ENCODE results near the gene PDZD2.

Gene PDZD2

GRCh38 chr5:31833710-31834109 lies 194.8 kb downstream of the PDZD2 start:
- Histone ChIP-seq H3K4me1 (ENCODE audit: control insufficient read depth in 1 of 2, insufficient read depth in 1 of 2, low read depth in 1 of 2, low read length in 1 of 2) (no peaks in the 10 kb centered on the region), H3K36me3 (no peaks in the 10 kb centered on the region), H3K9me3 (no peaks in the 10 kb centered on the region), H3K27ac (no peak overlapping the region), H3K27me3 (no peaks in the 10 kb centered on the region), H3K4me3 (ENCODE audit: low read depth in 1 of 2, low read length in 1 of 2) (no peak overlapping the region)
- TF ChIP-seq, protein P1, sequence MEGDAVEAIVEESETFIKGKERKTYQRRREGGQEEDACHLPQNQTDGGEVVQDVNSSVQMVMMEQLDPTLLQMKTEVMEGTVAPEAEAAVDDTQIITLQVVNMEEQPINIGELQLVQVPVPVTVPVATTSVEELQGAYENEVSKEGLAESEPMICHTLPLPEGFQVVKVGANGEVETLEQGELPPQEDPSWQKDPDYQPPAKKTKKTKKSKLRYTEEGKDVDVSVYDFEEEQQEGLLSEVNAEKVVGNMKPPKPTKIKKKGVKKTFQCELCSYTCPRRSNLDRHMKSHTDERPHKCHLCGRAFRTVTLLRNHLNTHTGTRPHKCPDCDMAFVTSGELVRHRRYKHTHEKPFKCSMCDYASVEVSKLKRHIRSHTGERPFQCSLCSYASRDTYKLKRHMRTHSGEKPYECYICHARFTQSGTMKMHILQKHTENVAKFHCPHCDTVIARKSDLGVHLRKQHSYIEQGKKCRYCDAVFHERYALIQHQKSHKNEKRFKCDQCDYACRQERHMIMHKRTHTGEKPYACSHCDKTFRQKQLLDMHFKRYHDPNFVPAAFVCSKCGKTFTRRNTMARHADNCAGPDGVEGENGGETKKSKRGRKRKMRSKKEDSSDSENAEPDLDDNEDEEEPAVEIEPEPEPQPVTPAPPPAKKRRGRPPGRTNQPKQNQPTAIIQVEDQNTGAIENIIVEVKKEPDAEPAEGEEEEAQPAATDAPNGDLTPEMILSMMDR (IDR thresholded peaks at IDR 0.05), result no peak

DNA sequence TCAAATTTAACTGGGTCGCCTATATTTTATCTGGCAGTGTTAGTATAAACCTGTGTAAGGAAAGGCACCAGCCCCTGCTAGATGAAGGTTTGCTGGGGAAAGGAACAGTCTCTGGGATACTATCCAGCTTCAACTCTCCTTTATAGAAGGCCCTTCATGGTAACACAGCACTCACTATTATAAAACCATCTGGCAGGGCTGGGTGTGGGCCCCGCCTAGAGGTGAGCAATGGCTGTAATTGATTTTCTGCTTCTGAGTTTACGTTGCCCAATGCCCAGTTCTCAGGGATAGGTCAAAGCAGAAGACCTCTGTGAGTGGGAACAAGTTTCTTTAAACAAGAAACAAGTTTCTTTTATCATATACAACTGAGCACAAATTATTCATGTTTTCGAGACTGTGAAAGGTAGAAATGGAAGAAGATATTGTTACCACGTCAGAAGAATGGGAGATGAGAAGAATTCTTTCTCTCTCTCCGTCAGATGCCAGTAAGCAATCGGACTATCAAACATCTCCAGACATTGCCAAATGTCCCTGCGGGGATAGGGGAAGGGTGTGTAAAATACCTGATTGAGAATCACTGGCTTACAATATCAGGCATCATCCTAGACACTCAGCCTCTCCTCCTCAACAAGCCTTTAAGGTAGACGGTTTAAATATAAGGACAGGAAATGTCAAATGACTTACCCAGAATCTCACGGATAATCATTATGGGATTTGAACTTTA lies 205.9 kb downstream of the PDZD2 start:
- TF ChIP-seq, protein P1 (IDR thresholded peaks at IDR 0.05), result no peak
- no peak overlapping the region for H3K4me3 ChIP-seq (ENCODE audit: low read depth in 1 of 2, low read length in 1 of 2)
- H3K27me3 ChIP-seq, result no peaks in the 10 kb centered on the region
- no peaks in the 10 kb centered on the region for H3K9me3 ChIP-seq
- H3K27ac ChIP-seq, result no peak overlapping the region
- no peaks in the 10 kb centered on the region for H3K4me1 ChIP-seq (ENCODE audit: control insufficient read depth in 1 of 2, insufficient read depth in 1 of 2, low read depth in 1 of 2, low read length in 1 of 2)
- no peaks in the 10 kb centered on the region for H3K36me3 ChIP-seq

- H3K27ac ChIP-seq, result no peak overlapping the region
- no peaks in the 10 kb centered on the region for H3K36me3 ChIP-seq
- H3K27me3 ChIP-seq, result no peaks in the 10 kb centered on the region
- no peak overlapping the region for H3K4me3 ChIP-seq (ENCODE audit: low read depth in 1 of 2, low read length in 1 of 2)
- TF ChIP-seq, protein P1 (IDR thresholded peaks at IDR 0.05), result no peak
- H3K9me3 ChIP-seq, result no peaks in the 10 kb centered on the region
- no peaks in the 10 kb centered on the region for H3K4me1 ChIP-seq (ENCODE audit: control insufficient read depth in 1 of 2, insufficient read depth in 1 of 2, low read depth in 1 of 2, low read length in 1 of 2)
These were observed 206.4 kb downstream of the PDZD2 start for GRCh38 chr5:31845361-31845760.

GRCh38 chr5:31846934-31847333 lies 208.0 kb downstream of the PDZD2 start:
- H3K27me3 ChIP-seq, result peaks cover 6% of the 10 kb centered on the region
- H3K36me3 ChIP-seq, result no peaks in the 10 kb centered on the region
- H3K4me1 ChIP-seq (ENCODE audit: control insufficient read depth in 1 of 2, insufficient read depth in 1 of 2, low read depth in 1 of 2, low read length in 1 of 2), result no peaks in the 10 kb centered on the region
- H3K4me3 ChIP-seq (ENCODE audit: low read depth in 1 of 2, low read length in 1 of 2), result no peak overlapping the region
- TF ChIP-seq, protein P1 (IDR thresholded peaks at IDR 0.05), result no peak
- no peaks in the 10 kb centered on the region for H3K9me3 ChIP-seq
- no peak overlapping the region for H3K27ac ChIP-seq

DNA sequence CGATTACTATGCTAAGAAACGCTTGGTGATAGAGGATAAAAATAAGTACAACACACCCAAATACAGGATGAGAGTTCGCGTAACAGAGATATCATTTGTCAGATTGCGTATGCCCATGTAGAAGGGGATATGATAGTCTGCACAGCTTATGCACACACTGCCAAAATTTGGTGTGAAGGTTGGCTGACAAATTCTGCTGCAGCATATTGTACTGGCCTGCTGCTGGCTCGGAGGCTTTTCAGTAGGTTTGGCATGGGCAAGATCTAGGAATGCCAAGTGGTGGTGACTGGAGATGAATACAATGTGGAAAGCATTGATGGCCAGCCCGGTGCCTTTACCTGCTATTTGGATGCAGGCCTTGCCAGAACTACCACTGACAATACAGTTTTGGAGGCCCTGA lies 208.4 kb downstream of the PDZD2 start:
- Histone ChIP-seq H3K4me3 (ENCODE audit: low read depth in 1 of 2, low read length in 1 of 2) (no peak overlapping the region), H3K27me3 (peaks cover 11% of the 10 kb centered on the region), H3K27ac (no peak overlapping the region), H3K9me3 (no peaks in the 10 kb centered on the region), H3K4me1 (ENCODE audit: control insufficient read depth in 1 of 2, insufficient read depth in 1 of 2, low read depth in 1 of 2, low read length in 1 of 2) (no peaks in the 10 kb centered on the region), H3K36me3 (no peaks in the 10 kb centered on the region)
- TF ChIP-seq, protein P1 (IDR thresholded peaks at IDR 0.05), result no peak

Data from neutrophil (primary cell).